ENCODE results near the gene COL27A1. TPM values are rescaled to one million over a fixed set of nuclear protein-coding genes. Genes with fewer than 3 reads are reported as not detected.

COL27A1 gene
- polyA plus RNA-seq, 1 of the 3 experiments (the other 2 are of a cell fraction) = 8.7 TPM

GRCh38 chr9:114204265-114204664 lies 48.9 kb downstream of the COL27A1 start:
- no peak overlapping the region for H3K4me3 ChIP-seq (ENCODE audit: low read depth in 2 of 2, low read length in 1 of 2)
- H3F3A ChIP-seq (replicated peaks; ENCODE audit: insufficient read depth) = no peaks in the 10 kb centered on the region
- no peak overlapping the region for H3K9ac ChIP-seq
- ChIA-PET CTCF (interaction anchor here (0.5 to 2.6 kb wide), 6 partner anchors 16 to 437 kb away, joined by 3 to 14 read pairs (median 4); partner anchors contain the start of gene COL27A1), POLR2A (no interaction called here)
- no peak overlapping the region for H3K4me2 ChIP-seq
- H4K20me1 ChIP-seq (ENCODE audit: insufficient read depth) = no peaks in the 10 kb centered on the region
- 90% methylated on average over 4 of the region's 4 CpGs for WGBS (ENCODE audit: low lambda C conversion rate)
- no peaks in the 10 kb centered on the region for H3K36me3 ChIP-seq (replicated peaks in 1 of 2; ENCODE audit: control insufficient read depth in 1 of 2, insufficient read depth in 2 of 2, low read length in 1 of 2)
- no peaks in the 10 kb centered on the region for H3K9me2 ChIP-seq
- no peaks in the 10 kb centered on the region for H3K9me3 ChIP-seq
- no peak overlapping the region for H3K27ac ChIP-seq (ENCODE audit: low read depth in 2 of 2, low read length in 1 of 2)
- no peak overlapping the region for H2AFZ ChIP-seq (ENCODE audit: low read depth)
- H3K27me3 ChIP-seq (ENCODE audit: insufficient read depth) = no peaks in the 10 kb centered on the region
- no peak for DNase-seq
- no peak for TF ChIP-seq JUND (IDR thresholded peaks at IDR 0.05)
- no peak for TF ChIP-seq CTCF (IDR thresholded peaks at IDR 0.05)
- no peak for TF ChIP-seq USF2 (IDR thresholded peaks at IDR 0.05; ENCODE audit: borderline replicate concordance, low read depth, low read length)
- no peak for TF ChIP-seq TAF1 (IDR thresholded peaks at IDR 0.05; ENCODE audit: borderline replicate concordance, low read depth, low read length)
- TF ChIP-seq RFX5 (IDR thresholded peaks at IDR 0.05; ENCODE audit: low read length) = no peak
- TF ChIP-seq MXI1 (IDR thresholded peaks at IDR 0.05; ENCODE audit: low read depth, low read length) = no peak
- TF ChIP-seq IRF3 (IDR thresholded peaks at IDR 0.05; ENCODE audit: low read depth, low read length) = no peak
- TF ChIP-seq MAX (IDR thresholded peaks at IDR 0.05; ENCODE audit: low read depth) = no peak
- H3K79me2 ChIP-seq (ENCODE audit: insufficient read depth) = no peaks in the 10 kb centered on the region
- H3K4me1 ChIP-seq (ENCODE audit: control insufficient read depth in 1 of 2, insufficient read depth in 2 of 2, low read depth in 1 of 2, low read length in 1 of 2) = peaks cover 0 to 4% of the 10 kb centered on the region in 2 experiments; a peak in 2 of 4 replicates

GRCh38 chr9:114205171-114206015 lies 50.1 kb downstream of the COL27A1 start:
- DNase-seq = no peak
- peaks cover 0 to 4% of the 10 kb centered on the region in 2 experiments; a peak in 2 of 4 replicates for H3K4me1 ChIP-seq (ENCODE audit: control insufficient read depth in 1 of 2, insufficient read depth in 2 of 2, low read depth in 1 of 2, low read length in 1 of 2)
- CTCF ChIA-PET = interaction anchor here (2.6 kb wide), 1 partner anchor 87 kb away, joined by 14 read pairs; no protein-coding TSS in a partner anchor

More at GRCh38 chr9:114205171-114206015, 50.1 kb downstream of the COL27A1 start:
- Histone ChIP-seq H4K20me1 (ENCODE audit: insufficient read depth) (no peaks in the 10 kb centered on the region), H2AFZ (ENCODE audit: low read depth) (no peak overlapping the region), H3K9ac (no peak overlapping the region), H3K36me3 (replicated peaks in 1 of 2; ENCODE audit: control insufficient read depth in 1 of 2, insufficient read depth in 2 of 2, low read length in 1 of 2) (no peaks in the 10 kb centered on the region), H3K9me3 (no peaks in the 10 kb centered on the region), H3K27ac (ENCODE audit: low read depth in 2 of 2, low read length in 1 of 2) (no peak overlapping the region), H3K9me2 (no peaks in the 10 kb centered on the region), H3F3A (replicated peaks; ENCODE audit: insufficient read depth) (no peaks in the 10 kb centered on the region), H3K4me2 (no peak overlapping the region), H3K4me3 (ENCODE audit: low read depth in 2 of 2, low read length in 1 of 2) (no peak overlapping the region), H3K79me2 (ENCODE audit: insufficient read depth) (no peaks in the 10 kb centered on the region), H3K27me3 (ENCODE audit: insufficient read depth) (no peaks in the 10 kb centered on the region)
- POLR2A ChIA-PET = no interaction called here
- 92% methylated on average over 9 of the region's 10 CpGs for WGBS (ENCODE audit: low lambda C conversion rate)
- no peak for TF ChIP-seq ZBTB33 (IDR thresholded peaks at IDR 0.05; ENCODE audit: borderline replicate concordance, low read depth)
- no peak for TF ChIP-seq EP300 (IDR thresholded peaks at IDR 0.05; ENCODE audit: borderline replicate concordance in 1 of 2, low read depth in 1 of 2, low read length in 1 of 2)
- no peak for TF ChIP-seq PBX3 (IDR thresholded peaks at IDR 0.05)
